Stimulated activated CD8-positive, alpha-beta memory T cell treated with anti-CD3 and anti-CD28 coated beads, Interleukin-7, amount 100 ng/mL, for 48 hours (primary cell): Measurements from ENCODE around the gene UNCX.

Experiments
- DNase-seq, 2 donors: peaks; one replicate each; pipeline ENCODE4 v3.0.0-alpha.2; 2020; ENCODE audit warnings: low read depth in 1 of 2; ENCODE audit errors: extremely low read depth in 1 of 2

Gene UNCX

GRCh38 chr7:1242606-1243289, 10.1 kb downstream of the UNCX start:
- no peak for DNase-seq

GRCh38 chr7:1243290-1243963, 10.8 kb downstream of the UNCX start:
- no peak for DNase-seq

GRCh38 chr7:1243964-1244416, 11.3 kb downstream of the UNCX start:
- DNase-seq, result no peak

GRCh38 chr7:1244700-1245523, 12.2 kb downstream of the UNCX start:
- DNase-seq, result no peak

- no peak for DNase-seq
Observed at GRCh38 chr7:1245524-1246050, 12.9 kb downstream of the UNCX start.

- no peak for DNase-seq
Observed at GRCh38 chr7:1246160-1246870, 13.6 kb downstream of the UNCX start.

- DNase-seq, result no peak
Observed at GRCh38 chr7:1246871-1247526, 14.3 kb downstream of the UNCX start.

- no peak for DNase-seq
Observed at GRCh38 chr7:1247527-1248041, 14.9 kb downstream of the UNCX start.

- DNase-seq, result no peak
Observed at GRCh38 chr7:1248143-1248915, 15.7 kb downstream of the UNCX start.

- DNase-seq, result no peak
Observed at GRCh38 chr7:1248916-1249581, 16.4 kb downstream of the UNCX start.

GRCh38 chr7:1249731-1250130, 17.1 kb downstream of the UNCX start:
- DNase-seq, result no peak

- DNase-seq, result no peak
Observed at GRCh38 chr7:1250901-1251300, 18.2 kb downstream of the UNCX start.

- DNase-seq, result no peak
Observed at GRCh38 chr7:1251796-1252539, 19.3 kb downstream of the UNCX start.

GRCh38 chr7:1252540-1253090, 19.9 kb downstream of the UNCX start:
- DNase-seq, result no peak

- no peak for DNase-seq
Observed at GRCh38 chr7:1253681-1254181, 21.1 kb downstream of the UNCX start.

GRCh38 chr7:1254281-1255079, 21.8 kb downstream of the UNCX start:
- DNase-seq, result no peak
